HepG2 (cell line): ENCODE measurements around the gene FIZ1. TPM values are rescaled to one million over a fixed set of nuclear protein-coding genes. Genes with fewer than 3 reads are reported as not detected.

Source experiments
- DRAP1 ChIP-seq: IDR thresholded peaks from 2 replicates; pipeline ENCODE4 v1.6.1; 2016; ENCODE audit warnings: missing genetic modification reagents, missing compliant biosample characterization
- FOXO1 ChIP-seq: sonication (generic); formaldehyde crosslinking; IDR thresholded peaks from 2 replicates; pipeline ENCODE4 v1.4.0; 2020; ENCODE audit warnings: missing genetic modification reagents
- FOXP1 ChIP-seq, 2 experiments: fragments of 450-650 bp in 1 of 2; IDR thresholded peaks; 2 replicates each; pipeline ENCODE4 v1.6.1; 2017 to 2018; ENCODE audit warnings: antibody characterized with exemption in 1 of 2
- HOXD1 ChIP-seq: sonication (generic); formaldehyde crosslinking; IDR thresholded peaks from 2 replicates; pipeline ENCODE4 v1.5.0; 2020; ENCODE audit warnings: missing genetic modification reagents
- MYC ChIP-seq: sonication (generic); formaldehyde crosslinking; IDR thresholded peaks from 2 replicates; pipeline ENCODE4 v1.9.0; 2021; ENCODE audit warnings: missing genetic modification reagents, borderline replicate concordance
- PRDM10 ChIP-seq: sonication (generic); formaldehyde crosslinking; IDR thresholded peaks from 2 replicates; pipeline ENCODE4 v1.4.0; 2020; ENCODE audit warnings: low read depth, missing genetic modification reagents
- RARA ChIP-seq: IDR thresholded peaks from 2 replicates; pipeline ENCODE4 v1.6.1; 2016; ENCODE audit warnings: missing genetic modification reagents, missing compliant biosample characterization
- THAP11 ChIP-seq: IDR thresholded peaks from 2 replicates; pipeline ENCODE4 v1.6.1; 2016; ENCODE audit warnings: missing biosample characterization, missing genetic modification reagents
- ZFP1 ChIP-seq: IDR thresholded peaks from 2 replicates; pipeline ENCODE4 v1.6.1; 2016
- ZFX ChIP-seq: sonication (generic); formaldehyde crosslinking; IDR thresholded peaks from 2 replicates; pipeline ENCODE4 v1.4.0; 2020; ENCODE audit warnings: mild to moderate bottlenecking, low read depth, missing genetic modification reagents, moderate library complexity
- ZNF264 ChIP-seq: sonication (generic); formaldehyde crosslinking; IDR thresholded peaks from 2 replicates; pipeline ENCODE4 v1.4.0; 2020; ENCODE audit warnings: missing genetic modification reagents
- ZNF331 ChIP-seq: sonication (generic); formaldehyde crosslinking; IDR thresholded peaks from 2 replicates; pipeline ENCODE4 v1.4.0; 2020; ENCODE audit warnings: missing genetic modification reagents
- polyA plus RNA-seq, 8 experiments: library from polyadenylated mRNA; depleted of rRNA in 3 of 8; stranded (reverse) in 7 of 8; unstranded in 1 of 8; fragments of >200 nt; fragmentation: Illumina TruSeq in 4 of 8; extraction: Trizol in 4 of 8; gene quantifications; 2 replicates each; pipeline versions ENCODE4 v1.2.1 to v1.2.3, GENCODE V29; 2011 to 2016; ENCODE audit warnings: low read depth in 4 of 8, missing spikeins in 1 of 8, mixed read lengths in 1 of 8; ENCODE audit not compliant: insufficient read depth in 1 of 8
- total RNA-seq, 5 experiments: library from RNA; depleted of rRNA; stranded (reverse); fragments of >200 nt; fragmentation: Illumina TruSeq; extraction: Trizol; gene quantifications; 2 replicates each; pipeline ENCODE4 v1.2.3, GENCODE V29; 2016; ENCODE audit warnings: low read depth in 1 of 5
- TF ChIP-seq, protein P1 (sequence below): sonication (generic); formaldehyde crosslinking; IDR thresholded peaks from 2 replicates; pipeline ENCODE4 v1.5.0; 2020; ENCODE audit warnings: mild to moderate bottlenecking, missing genetic modification reagents, borderline replicate concordance
- TF ChIP-seq, protein P2 (sequence below): sonication (generic); formaldehyde crosslinking; IDR thresholded peaks from 2 replicates; pipeline ENCODE4 v1.4.0; 2020; ENCODE audit warnings: missing genetic modification reagents

Gene FIZ1
- total and polyA plus RNA-seq, 2 of the 13 experiments (the other 11 are each of a cell fraction or from before 2014, with no cell fraction given), result 3.6 to 5.9 TPM

GRCh38 chr19:55553217-55554182 is 45.8 kb downstream of the FIZ1 start (continued):
- TF ChIP-seq PRDM10 (CRISPR knock-in tag) (0 out of 2 replicates have a peak, but pooled peaks have one; percentile 57), ZFX (peak; percentile 41; the same call in 1 of the 2 replicates), ZNF331 (CRISPR knock-in tag) (0 out of 2 replicates have a peak, but pooled peaks have one; percentile 51), DRAP1 (peak; percentile 41; the same call in 1 of the 2 replicates), FOXP1 (IDR thresholded peaks at IDR 0.05) (no peak), FOXP1 (CRISPR knock-in tag; IDR thresholded peaks at IDR 0.05) (peak; percentile 40; the same call in 1 of the 2 replicates), FOXO1 (CRISPR knock-in tag) (peak; percentile 56; the same call in 1 of the 2 replicates), RARA (CRISPR knock-in tag) (peak; percentile 54), ZFP1 (CRISPR knock-in tag) (peak; percentile 22; the same call in 1 of the 2 replicates), MYC (CRISPR knock-in tag) (no peak), ZNF264 (CRISPR knock-in tag) (no peak), HOXD1 (CRISPR knock-in tag) (no peak), THAP11 (CRISPR knock-in tag) (peak; percentile 58)
- TF ChIP-seq, protein P1, sequence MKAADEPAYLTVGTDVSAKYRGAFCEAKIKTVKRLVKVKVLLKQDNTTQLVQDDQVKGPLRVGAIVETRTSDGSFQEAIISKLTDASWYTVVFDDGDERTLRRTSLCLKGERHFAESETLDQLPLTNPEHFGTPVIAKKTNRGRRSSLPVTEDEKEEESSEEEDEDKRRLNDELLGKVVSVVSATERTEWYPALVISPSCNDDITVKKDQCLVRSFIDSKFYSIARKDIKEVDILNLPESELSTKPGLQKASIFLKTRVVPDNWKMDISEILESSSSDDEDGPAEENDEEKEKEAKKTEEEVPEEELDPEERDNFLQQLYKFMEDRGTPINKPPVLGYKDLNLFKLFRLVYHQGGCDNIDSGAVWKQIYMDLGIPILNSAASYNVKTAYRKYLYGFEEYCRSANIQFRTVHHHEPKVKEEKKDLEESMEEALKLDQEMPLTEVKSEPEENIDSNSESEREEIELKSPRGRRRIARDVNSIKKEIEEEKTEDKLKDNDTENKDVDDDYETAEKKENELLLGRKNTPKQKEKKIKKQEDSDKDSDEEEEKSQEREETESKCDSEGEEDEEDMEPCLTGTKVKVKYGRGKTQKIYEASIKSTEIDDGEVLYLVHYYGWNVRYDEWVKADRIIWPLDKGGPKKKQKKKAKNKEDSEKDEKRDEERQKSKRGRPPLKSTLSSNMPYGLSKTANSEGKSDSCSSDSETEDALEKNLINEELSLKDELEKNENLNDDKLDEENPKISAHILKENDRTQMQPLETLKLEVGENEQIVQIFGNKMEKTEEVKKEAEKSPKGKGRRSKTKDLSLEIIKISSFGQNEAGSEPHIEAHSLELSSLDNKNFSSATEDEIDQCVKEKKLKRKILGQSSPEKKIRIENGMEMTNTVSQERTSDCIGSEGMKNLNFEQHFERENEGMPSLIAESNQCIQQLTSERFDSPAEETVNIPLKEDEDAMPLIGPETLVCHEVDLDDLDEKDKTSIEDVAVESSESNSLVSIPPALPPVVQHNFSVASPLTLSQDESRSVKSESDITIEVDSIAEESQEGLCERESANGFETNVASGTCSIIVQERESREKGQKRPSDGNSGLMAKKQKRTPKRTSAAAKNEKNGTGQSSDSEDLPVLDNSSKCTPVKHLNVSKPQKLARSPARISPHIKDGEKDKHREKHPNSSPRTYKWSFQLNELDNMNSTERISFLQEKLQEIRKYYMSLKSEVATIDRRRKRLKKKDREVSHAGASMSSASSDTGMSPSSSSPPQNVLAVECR (CRISPR knock-in tag), result peak; percentile 49; the same call in 1 of the 2 replicates
- TF ChIP-seq, protein P2, sequence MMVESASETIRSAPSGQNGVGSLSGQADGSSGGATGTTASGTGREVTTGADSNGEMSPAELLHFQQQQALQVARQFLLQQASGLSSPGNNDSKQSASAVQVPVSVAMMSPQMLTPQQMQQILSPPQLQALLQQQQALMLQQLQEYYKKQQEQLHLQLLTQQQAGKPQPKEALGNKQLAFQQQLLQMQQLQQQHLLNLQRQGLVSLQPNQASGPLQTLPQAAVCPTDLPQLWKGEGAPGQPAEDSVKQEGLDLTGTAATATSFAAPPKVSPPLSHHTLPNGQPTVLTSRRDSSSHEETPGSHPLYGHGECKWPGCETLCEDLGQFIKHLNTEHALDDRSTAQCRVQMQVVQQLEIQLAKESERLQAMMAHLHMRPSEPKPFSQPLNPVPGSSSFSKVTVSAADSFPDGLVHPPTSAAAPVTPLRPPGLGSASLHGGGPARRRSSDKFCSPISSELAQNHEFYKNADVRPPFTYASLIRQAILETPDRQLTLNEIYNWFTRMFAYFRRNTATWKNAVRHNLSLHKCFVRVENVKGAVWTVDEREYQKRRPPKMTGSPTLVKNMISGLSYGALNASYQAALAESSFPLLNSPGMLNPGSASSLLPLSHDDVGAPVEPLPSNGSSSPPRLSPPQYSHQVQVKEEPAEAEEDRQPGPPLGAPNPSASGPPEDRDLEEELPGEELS (CRISPR knock-in tag), result peak; percentile 63
